Tibial artery (tissue), 4 donors: ENCODE measurements around the gene PFKFB4.
"Not testable (repeated sequence)": the region's sequence is repeated elsewhere in the genome, so short reads cannot be mapped to it uniquely, and the experiment has no call there.

ENCODE experiments used
- DNase-seq, 2 donors: peaks; one replicate each; pipeline ENCODE4 v3.0.0-alpha.2; 2019
- H3K27ac ChIP-seq, 2 donors: fragments of 200-600 bp; sonication (generic) in 1 of 2; 1 replicate in 1 of 2; 2 replicates in 1 of 2; pipeline ENCODE4 v1.5.1; 2018 to 2019; ENCODE audit warnings: mild to moderate bottlenecking in 1 of 2
- H3K27me3 ChIP-seq, 2 donors: fragments of 200-600 bp; sonication (generic) in 1 of 2; one replicate each; pipeline versions ENCODE4 v1.5.1 to v1.6.0; 2016 to 2019
- H3K36me3 ChIP-seq, 3 donors: fragments of 200-600 bp; sonication (generic) in 2 of 3; one replicate each; pipeline ENCODE4 v1.5.1; 2016 to 2019; ENCODE audit warnings: mild to moderate bottlenecking in 2 of 3
- H3K4me1 ChIP-seq, 4 donors: fragments of 200-600 bp; sonication (generic) in 2 of 4; 1 replicate in 3 of 4; 2 replicates in 1 of 4; pipeline ENCODE4 v1.5.1; 2016 to 2019
- H3K4me3 ChIP-seq, 2 donors: fragments of 200-600 bp; sonication (generic) in 1 of 2; 1 replicate in 1 of 2; 2 replicates in 1 of 2; pipeline ENCODE4 v1.5.1; 2018 to 2019; ENCODE audit warnings: mild to moderate bottlenecking in 2 of 2
- H3K9me3 ChIP-seq, 3 donors: fragments of 200-600 bp; sonication (generic) in 1 of 3; one replicate each; pipeline ENCODE4 v1.5.1; 2016 to 2019
- CTCF ChIP-seq, 2 experiments: fragments of 200-600 bp in 1 of 2; fragments of 450-650 bp in 1 of 2; IDR thresholded peaks; one replicate each; pipeline ENCODE4 v1.5.1; 2017 to 2019; ENCODE audit warnings: antibody characterized with exemption in 2 of 2, mild to moderate bottlenecking in 1 of 2, moderate library complexity in 1 of 2
- intact Hi-C: fragments of 100-400 bp; cut with DNase I; formaldehyde crosslinking; loops from one replicate; pipeline ENCODE4 v1.15.0; 2023; ENCODE audit warnings: low total_unique reads

PFKFB4 gene

GRCh38 chr3:48478626-48479555 lies 77.7 kb downstream of the PFKFB4 start:
- H3K4me3 ChIP-seq: no peak overlapping the region
- peaks cover 0 to 33% (median 6%) of the 10 kb centered on the region in 3 donors for H3K36me3 ChIP-seq
- TF ChIP-seq CTCF (IDR thresholded peaks at IDR 0.05): no peak
- DNase-seq: peak in 1 of 2 donors; percentile 64
- H3K27me3 ChIP-seq: no peaks in the 10 kb centered on the region
- no peaks in the 10 kb centered on the region for H3K4me1 ChIP-seq
- intact Hi-C loops: no loop called here
- H3K27ac ChIP-seq: no peak overlapping the region
- no peaks in the 10 kb centered on the region for H3K9me3 ChIP-seq

GRCh38 chr3:48477959-48478520 lies 78.6 kb downstream of the PFKFB4 start:
- Histone ChIP-seq H3K4me1 (peaks cover 0 to 7% (median 2%) of the 10 kb centered on the region in 4 donors), H3K4me3 (no peak overlapping the region), H3K36me3 (peaks cover 0 to 33% (median 6%) of the 10 kb centered on the region in 3 donors), H3K9me3 (no peaks in the 10 kb centered on the region), H3K27ac (no peak overlapping the region), H3K27me3 (no peaks in the 10 kb centered on the region)
- DNase-seq: peak in 1 of 2 donors; percentile 59
- intact Hi-C loops: no loop called here
- TF ChIP-seq CTCF (IDR thresholded peaks at IDR 0.05): no peak

- H3K4me3 ChIP-seq: no peak overlapping the region
- peaks cover 0 to 33% (median 6%) of the 10 kb centered on the region in 3 donors for H3K36me3 ChIP-seq
- H3K27me3 ChIP-seq: no peaks in the 10 kb centered on the region
- DNase-seq: peak in 1 of 2 donors; percentile 51
- H3K4me1 ChIP-seq: peaks cover 0 to 14% (median 10%) of the 10 kb centered on the region in 4 donors
- no peaks in the 10 kb centered on the region for H3K9me3 ChIP-seq
- H3K27ac ChIP-seq: no peak overlapping the region
- intact Hi-C loops: no loop called here
- no peak for TF ChIP-seq CTCF (IDR thresholded peaks at IDR 0.05)
These were observed 80.1 kb downstream of the PFKFB4 start for GRCh38 chr3:48476426-48477053.

- Histone ChIP-seq H3K27me3 (no peaks in the 10 kb centered on the region), H3K4me3 (no peak overlapping the region), H3K4me1 (peaks cover 0 to 28% (median 22%) of the 10 kb centered on the region in 4 donors), H3K9me3 (no peaks in the 10 kb centered on the region), H3K27ac (no peak overlapping the region), H3K36me3 (peaks cover 0 to 35% (median 7%) of the 10 kb centered on the region in 3 donors)
- no peak for TF ChIP-seq CTCF (IDR thresholded peaks at IDR 0.05)
- intact Hi-C loops: no loop called here
- peak in 1 of 2 donors; percentile 57 for DNase-seq
These were observed 81.4 kb downstream of the PFKFB4 start for GRCh38 chr3:48475188-48475587.

- intact Hi-C loops: no loop called here
- Histone ChIP-seq H3K9me3 (no peaks in the 10 kb centered on the region), H3K36me3 (peaks cover 0 to 39% (median 13%) of the 10 kb centered on the region in 3 donors), H3K4me3 (no peak overlapping the region), H3K27me3 (no peaks in the 10 kb centered on the region), H3K4me1 (peaks cover 0 to 33% (median 28%) of the 10 kb centered on the region in 4 donors), H3K27ac (no peak overlapping the region)
- DNase-seq: peak in 1 of 2 donors; percentile 43
- TF ChIP-seq CTCF (IDR thresholded peaks at IDR 0.05): no peak
These were observed 82.0 kb downstream of the PFKFB4 start for GRCh38 chr3:48474619-48475018.

- DNase-seq: peak in 1 of 2 donors; percentile 55
- Histone ChIP-seq H3K4me1 (peaks cover 0 to 39% (median 34%) of the 10 kb centered on the region in 4 donors), H3K27ac (peak overlapping the region in 1 of 2 donors; percentile 93), H3K36me3 (peaks cover 0 to 39% (median 18%) of the 10 kb centered on the region in 3 donors)
- H3K27me3 ChIP-seq, H3K4me3 ChIP-seq, intact Hi-C loops, H3K9me3 ChIP-seq: not testable (repeated sequence)
These were observed 82.6 kb downstream of the PFKFB4 start for GRCh38 chr3:48474031-48474430.
